GM23338 (cell line): ENCODE measurements around the gene SASS6. TPM values are rescaled to one million over a fixed set of nuclear protein-coding genes. Genes with fewer than 3 reads are reported as not detected.

Experiments used
- ATAC-seq: fragments of 200-7000 bp; cut with Tn5 transposase; 3 replicates; pipeline ENCODE4 v1.9.1; 2020
- DNase-seq: peaks from one replicate; pipeline ENCODE4 v3.0.0-alpha.2; 2015; ENCODE audit warnings: low spot score
- H2AFZ ChIP-seq: fragments of 200-600 bp; sonication (generic); 2 replicates; pipeline ENCODE4 v1.8.0; 2016; ENCODE audit warnings: antibody characterized with exemption, mild to moderate bottlenecking, moderate library complexity
- H3F3A ChIP-seq: fragments of 200-600 bp; sonication (generic); replicated peaks from 2 replicates; pipeline ENCODE4 v1.8.0; 2017; ENCODE audit warnings: antibody characterized with exemption, mixed run types, low read depth
- H3K27ac ChIP-seq: fragments of 200-600 bp; sonication (generic); 2 replicates; pipeline ENCODE4 v1.6.1; 2016; ENCODE audit warnings: low read depth
- H3K27me3 ChIP-seq: fragments of 200-600 bp; sonication (generic); 2 replicates; pipeline ENCODE4 v1.8.0; 2016; ENCODE audit warnings: mild to moderate bottlenecking, mixed run types, moderate library complexity; ENCODE audit not compliant: insufficient read depth
- H3K36me3 ChIP-seq: fragments of 200-600 bp; sonication (generic); 2 replicates; pipeline ENCODE4 v1.8.0; 2016; ENCODE audit warnings: mild to moderate bottlenecking; ENCODE audit not compliant: insufficient read depth
- H3K4me1 ChIP-seq: fragments of 200-600 bp; sonication (generic); 2 replicates; pipeline ENCODE4 v1.8.0; 2016; ENCODE audit warnings: mild to moderate bottlenecking, moderate library complexity; ENCODE audit not compliant: insufficient read depth
- H3K4me2 ChIP-seq: fragments of 200-600 bp; sonication (generic); 2 replicates; pipeline ENCODE4 v1.7.1; 2017; ENCODE audit warnings: mixed run types
- H3K4me3 ChIP-seq: fragments of 200-600 bp; sonication (generic); 2 replicates; pipeline ENCODE4 v1.6.1; 2016; ENCODE audit warnings: mixed run types
- H3K79me2 ChIP-seq: fragments of 200-600 bp; sonication (generic); replicated peaks from 2 replicates; pipeline ENCODE4 v1.8.0; 2017; ENCODE audit warnings: mild to moderate bottlenecking; ENCODE audit not compliant: insufficient read depth
- H3K9me2 ChIP-seq: fragments of 200-600 bp; sonication (generic); 2 replicates; pipeline ENCODE4 v1.8.0; 2017; ENCODE audit not compliant: insufficient read depth
- H4K20me1 ChIP-seq: fragments of 200-600 bp; sonication (generic); replicated peaks from 2 replicates; pipeline ENCODE4 v1.8.0; 2017; ENCODE audit warnings: mild to moderate bottlenecking; ENCODE audit not compliant: insufficient read depth
- H3K27ac Mint-ChIP-seq: 2 replicates; pipeline ENCODE4 v1.8.0; 2020; ENCODE audit warnings: inconsistent platforms, mild to moderate bottlenecking, moderate library complexity, mixed read lengths
- H3K27me3 Mint-ChIP-seq: 3 replicates; pipeline ENCODE4 v1.8.0; 2022; ENCODE audit warnings: low read depth, mild to moderate bottlenecking, moderate library complexity, mixed read lengths, inconsistent platforms; ENCODE audit not compliant: insufficient read depth, poor library complexity
- H3K36me3 Mint-ChIP-seq: 3 replicates; pipeline ENCODE4 v1.8.0; 2021; ENCODE audit warnings: low read depth, mild to moderate bottlenecking, inconsistent platforms, moderate library complexity, mixed read lengths
- H3K4me1 Mint-ChIP-seq: 3 replicates; pipeline ENCODE4 v1.8.0; 2020; ENCODE audit warnings: mild to moderate bottlenecking, inconsistent platforms, mixed read lengths
- H3K4me3 Mint-ChIP-seq: 3 replicates; pipeline ENCODE4 v1.8.0; 2021; ENCODE audit warnings: moderate library complexity, mild to moderate bottlenecking, inconsistent platforms, mixed read lengths
- H3K9me3 Mint-ChIP-seq: 3 replicates; pipeline ENCODE4 v1.8.0; 2020; ENCODE audit warnings: moderate library complexity, mild to moderate bottlenecking, inconsistent platforms, mixed read lengths
- JUNB ChIP-seq: IDR thresholded peaks from one replicate; pipeline ENCODE4 v1.6.1; 2016; ENCODE audit warnings: antibody characterized with exemption; ENCODE audit not compliant: unreplicated experiment
- NANOG ChIP-seq: IDR thresholded peaks from 2 replicates; pipeline ENCODE4 v1.6.1; 2016; ENCODE audit warnings: antibody characterized with exemption, borderline replicate concordance
- POLR2AphosphoS5 ChIP-seq: IDR thresholded peaks from 2 replicates; pipeline ENCODE4 v1.6.1; 2016; ENCODE audit warnings: antibody characterized with exemption, low read depth
- ZNF331 ChIP-seq: fragments of 250-450 bp; sonication (Bioruptor Pico); IDR thresholded peaks from 2 replicates; pipeline ENCODE4 v1.5.0; 2020; ENCODE audit warnings: low read depth, mild to moderate bottlenecking, moderate library complexity
- polyA plus RNA-seq: library from polyadenylated mRNA; unstranded; fragments of >200 nt; fragmentation: Nextera tagmentation; extraction: Ambion mirVana; gene quantifications from 2 replicates; pipeline ENCODE4 v1.2.1, GENCODE V29; 2016
- total RNA-seq: library from RNA; depleted of rRNA; stranded (reverse); fragments of >200 nt; shearing (Covaris generic); gene quantifications from 2 replicates; pipeline ENCODE4 v1.2.3, GENCODE V29; 2014
- TF ChIP-seq, protein P1 (sequence below): fragments of 250-450 bp; sonication (Bioruptor Pico); IDR thresholded peaks from 2 replicates; pipeline ENCODE4 v1.5.0; 2020; ENCODE audit warnings: mild to moderate bottlenecking, moderate library complexity
- TF ChIP-seq, protein P2 (sequence below): IDR thresholded peaks from one replicate; pipeline ENCODE4 v1.6.1; 2018; ENCODE audit warnings: antibody characterized with exemption; ENCODE audit not compliant: unreplicated experiment

Gene SASS6
- total and polyA plus RNA-seq, 2 experiments from 2014 or later: 17.0 to 21.1 TPM

DNA sequence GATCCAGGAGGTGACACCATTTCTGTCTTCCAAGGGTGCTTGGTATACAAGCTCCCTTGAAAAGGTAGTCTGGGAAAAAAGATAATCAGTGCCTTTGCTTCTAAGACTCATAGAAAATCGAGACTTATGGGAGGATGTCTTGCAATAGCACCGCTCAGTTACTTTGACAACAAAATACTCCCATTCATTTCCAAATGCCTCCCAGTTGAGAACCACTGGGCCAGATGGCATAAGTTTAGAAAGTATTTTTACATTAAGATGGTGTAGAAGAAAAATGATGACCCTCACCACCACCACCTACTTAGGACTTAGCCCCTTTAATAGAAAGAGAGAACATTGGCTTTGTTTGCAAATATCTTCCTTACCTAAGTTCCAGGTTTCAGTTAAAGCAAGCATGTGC is 4.9 kb upstream of the SASS6 start:
- no peak overlapping the region for H3K27ac ChIP-seq
- H3K79me2 ChIP-seq: peaks cover 22% of the 10 kb centered on the region
- TF ChIP-seq POLR2AphosphoS5 (no peak), ZNF331 (CRISPR knock-in tag) (no peak), JUNB (no peak), NANOG (no peak)
- TF ChIP-seq, protein P1, sequence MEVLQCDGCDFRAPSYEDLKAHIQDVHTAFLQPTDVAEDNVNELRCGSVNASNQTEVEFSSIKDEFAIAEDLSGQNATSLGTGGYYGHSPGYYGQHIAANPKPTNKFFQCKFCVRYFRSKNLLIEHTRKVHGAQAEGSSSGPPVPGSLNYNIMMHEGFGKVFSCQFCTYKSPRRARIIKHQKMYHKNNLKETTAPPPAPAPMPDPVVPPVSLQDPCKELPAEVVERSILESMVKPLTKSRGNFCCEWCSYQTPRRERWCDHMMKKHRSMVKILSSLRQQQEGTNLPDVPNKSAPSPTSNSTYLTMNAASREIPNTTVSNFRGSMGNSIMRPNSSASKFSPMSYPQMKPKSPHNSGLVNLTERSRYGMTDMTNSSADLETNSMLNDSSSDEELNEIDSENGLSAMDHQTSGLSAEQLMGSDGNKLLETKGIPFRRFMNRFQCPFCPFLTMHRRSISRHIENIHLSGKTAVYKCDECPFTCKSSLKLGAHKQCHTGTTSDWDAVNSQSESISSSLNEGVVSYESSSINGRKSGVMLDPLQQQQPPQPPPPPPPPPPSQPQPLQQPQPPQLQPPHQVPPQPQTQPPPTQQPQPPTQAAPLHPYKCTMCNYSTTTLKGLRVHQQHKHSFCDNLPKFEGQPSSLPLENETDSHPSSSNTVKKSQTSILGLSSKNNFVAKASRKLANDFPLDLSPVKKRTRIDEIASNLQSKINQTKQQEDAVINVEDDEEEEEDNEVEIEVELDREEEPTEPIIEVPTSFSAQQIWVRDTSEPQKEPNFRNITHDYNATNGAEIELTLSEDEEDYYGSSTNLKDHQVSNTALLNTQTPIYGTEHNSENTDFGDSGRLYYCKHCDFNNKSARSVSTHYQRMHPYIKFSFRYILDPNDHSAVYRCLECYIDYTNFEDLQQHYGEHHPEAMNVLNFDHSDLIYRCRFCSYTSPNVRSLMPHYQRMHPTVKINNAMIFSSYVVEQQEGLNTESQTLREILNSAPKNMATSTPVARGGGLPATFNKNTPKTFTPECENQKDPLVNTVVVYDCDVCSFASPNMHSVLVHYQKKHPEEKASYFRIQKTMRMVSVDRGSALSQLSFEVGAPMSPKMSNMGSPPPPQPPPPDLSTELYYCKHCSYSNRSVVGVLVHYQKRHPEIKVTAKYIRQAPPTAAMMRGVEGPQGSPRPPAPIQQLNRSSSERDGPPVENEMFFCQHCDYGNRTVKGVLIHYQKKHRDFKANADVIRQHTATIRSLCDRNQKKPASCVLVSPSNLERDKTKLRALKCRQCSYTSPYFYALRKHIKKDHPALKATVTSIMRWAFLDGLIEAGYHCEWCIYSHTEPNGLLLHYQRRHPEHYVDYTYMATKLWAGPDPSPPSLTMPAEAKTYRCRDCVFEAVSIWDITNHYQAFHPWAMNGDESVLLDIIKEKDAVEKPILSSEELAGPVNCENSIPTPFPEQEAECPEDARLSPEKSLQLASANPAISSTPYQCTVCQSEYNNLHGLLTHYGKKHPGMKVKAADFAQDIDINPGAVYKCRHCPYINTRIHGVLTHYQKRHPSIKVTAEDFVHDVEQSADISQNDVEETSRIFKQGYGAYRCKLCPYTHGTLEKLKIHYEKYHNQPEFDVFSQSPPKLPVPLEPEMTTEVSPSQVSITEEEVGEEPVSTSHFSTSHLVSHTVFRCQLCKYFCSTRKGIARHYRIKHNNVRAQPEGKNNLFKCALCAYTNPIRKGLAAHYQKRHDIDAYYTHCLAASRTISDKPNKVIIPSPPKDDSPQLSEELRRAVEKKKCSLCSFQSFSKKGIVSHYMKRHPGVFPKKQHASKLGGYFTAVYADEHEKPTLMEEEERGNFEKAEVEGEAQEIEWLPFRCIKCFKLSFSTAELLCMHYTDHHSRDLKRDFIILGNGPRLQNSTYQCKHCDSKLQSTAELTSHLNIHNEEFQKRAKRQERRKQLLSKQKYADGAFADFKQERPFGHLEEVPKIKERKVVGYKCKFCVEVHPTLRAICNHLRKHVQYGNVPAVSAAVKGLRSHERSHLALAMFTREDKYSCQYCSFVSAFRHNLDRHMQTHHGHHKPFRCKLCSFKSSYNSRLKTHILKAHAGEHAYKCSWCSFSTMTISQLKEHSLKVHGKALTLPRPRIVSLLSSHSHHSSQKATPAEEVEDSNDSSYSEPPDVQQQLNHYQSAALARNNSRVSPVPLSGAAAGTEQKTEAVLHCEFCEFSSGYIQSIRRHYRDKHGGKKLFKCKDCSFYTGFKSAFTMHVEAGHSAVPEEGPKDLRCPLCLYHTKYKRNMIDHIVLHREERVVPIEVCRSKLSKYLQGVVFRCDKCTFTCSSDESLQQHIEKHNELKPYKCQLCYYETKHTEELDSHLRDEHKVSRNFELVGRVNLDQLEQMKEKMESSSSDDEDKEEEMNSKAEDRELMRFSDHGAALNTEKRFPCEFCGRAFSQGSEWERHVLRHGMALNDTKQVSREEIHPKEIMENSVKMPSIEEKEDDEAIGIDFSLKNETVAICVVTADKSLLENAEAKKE (CRISPR knock-in tag): no peak
- TF ChIP-seq, protein P2, sequence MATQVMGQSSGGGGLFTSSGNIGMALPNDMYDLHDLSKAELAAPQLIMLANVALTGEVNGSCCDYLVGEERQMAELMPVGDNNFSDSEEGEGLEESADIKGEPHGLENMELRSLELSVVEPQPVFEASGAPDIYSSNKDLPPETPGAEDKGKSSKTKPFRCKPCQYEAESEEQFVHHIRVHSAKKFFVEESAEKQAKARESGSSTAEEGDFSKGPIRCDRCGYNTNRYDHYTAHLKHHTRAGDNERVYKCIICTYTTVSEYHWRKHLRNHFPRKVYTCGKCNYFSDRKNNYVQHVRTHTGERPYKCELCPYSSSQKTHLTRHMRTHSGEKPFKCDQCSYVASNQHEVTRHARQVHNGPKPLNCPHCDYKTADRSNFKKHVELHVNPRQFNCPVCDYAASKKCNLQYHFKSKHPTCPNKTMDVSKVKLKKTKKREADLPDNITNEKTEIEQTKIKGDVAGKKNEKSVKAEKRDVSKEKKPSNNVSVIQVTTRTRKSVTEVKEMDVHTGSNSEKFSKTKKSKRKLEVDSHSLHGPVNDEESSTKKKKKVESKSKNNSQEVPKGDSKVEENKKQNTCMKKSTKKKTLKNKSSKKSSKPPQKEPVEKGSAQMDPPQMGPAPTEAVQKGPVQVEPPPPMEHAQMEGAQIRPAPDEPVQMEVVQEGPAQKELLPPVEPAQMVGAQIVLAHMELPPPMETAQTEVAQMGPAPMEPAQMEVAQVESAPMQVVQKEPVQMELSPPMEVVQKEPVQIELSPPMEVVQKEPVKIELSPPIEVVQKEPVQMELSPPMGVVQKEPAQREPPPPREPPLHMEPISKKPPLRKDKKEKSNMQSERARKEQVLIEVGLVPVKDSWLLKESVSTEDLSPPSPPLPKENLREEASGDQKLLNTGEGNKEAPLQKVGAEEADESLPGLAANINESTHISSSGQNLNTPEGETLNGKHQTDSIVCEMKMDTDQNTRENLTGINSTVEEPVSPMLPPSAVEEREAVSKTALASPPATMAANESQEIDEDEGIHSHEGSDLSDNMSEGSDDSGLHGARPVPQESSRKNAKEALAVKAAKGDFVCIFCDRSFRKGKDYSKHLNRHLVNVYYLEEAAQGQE: no peak
- no peaks in the 10 kb centered on the region for H3F3A ChIP-seq
- peaks cover 41% of the 10 kb centered on the region for H3K36me3 ChIP-seq
- 0 out of 3 replicates have a peak, but pooled peaks cover 2% of the 10 kb centered on the region for H3K4me1 Mint-ChIP-seq
- H3K4me3 Mint-ChIP-seq: no peak overlapping the region
- H3K9me3 Mint-ChIP-seq: no peaks in the 10 kb centered on the region
- peaks cover 9% of the 10 kb centered on the region for H3K27me3 Mint-ChIP-seq
- H3K4me1 ChIP-seq: peaks cover 9% of the 10 kb centered on the region; the same call in 1 of the 2 replicates
- DNase-seq (no peak), ATAC-seq (no peak)
- no peaks in the 10 kb centered on the region for H3K9me2 ChIP-seq
- H4K20me1 ChIP-seq: 0 out of 2 replicates have a peak, but pooled peaks cover 3% of the 10 kb centered on the region
- H3K36me3 Mint-ChIP-seq: peaks cover 16% of the 10 kb centered on the region; the same call in 2 of the 3 replicates
- no peak overlapping the region for H2AFZ ChIP-seq
- H3K4me3 ChIP-seq: no peak overlapping the region
- no peak overlapping the region for H3K27ac Mint-ChIP-seq
- no peaks in the 10 kb centered on the region for H3K27me3 ChIP-seq
- no peak overlapping the region for H3K4me2 ChIP-seq
